H1 (cell line): ENCODE results near the gene ANKFN1. TPM values are rescaled to one million over a fixed set of nuclear protein-coding genes. Genes with fewer than 3 reads are reported as not detected.

Source experiments
- CTCF ChIA-PET: fragments of 300-600 bp; sonication (Branson Sonifier 250); formaldehyde crosslinking; loops from one replicate; lab custom pipeline; 2021; ENCODE audit not compliant: partially characterized antibody; lab: Charles Lee
- POLR2A ChIA-PET: fragments of 300-600 bp; sonication (Branson Sonifier 250); formaldehyde crosslinking; loops from one replicate; lab custom pipeline; 2021; ENCODE audit warnings: inconsistent platforms; ENCODE audit not compliant: partially characterized antibody; lab: Charles Lee
- DNase-seq, 2 experiments: peaks; one replicate each; pipeline versions ENCODE4 v3.0.0 to v3.0.0-alpha.2; 2010 to 2022; ENCODE audit warnings: low spot score in 2 of 2, low read depth in 1 of 2, mixed read lengths in 1 of 2
- FAIRE-seq: peaks from 2 replicates; lab custom pipeline; 2011; peaks lifted over from hg19 to GRCh38; lab: Jason Lieb, UNC
- H2AFZ ChIP-seq: 2 replicates; pipeline ENCODE4 v1.8.1; 2012; ENCODE audit warnings: low read length, inconsistent platforms
- H2AK5ac ChIP-seq: 2 replicates; pipeline ENCODE4 v1.6.1; 2013; ENCODE audit warnings: low read depth, low read length
- H2BK120ac ChIP-seq: replicated peaks from 2 replicates; pipeline ENCODE3; 2013; ENCODE audit warnings: low read depth, low read length, inconsistent platforms
- H2BK12ac ChIP-seq: 2 replicates; pipeline ENCODE4 v1.6.1; 2013; ENCODE audit warnings: low read depth, low read length
- H2BK15ac ChIP-seq: 2 replicates; pipeline ENCODE4 v1.6.1; 2013; ENCODE audit warnings: low read length
- H2BK20ac ChIP-seq: 2 replicates; pipeline ENCODE4 v1.6.1; 2013; ENCODE audit warnings: low read length
- H2BK5ac ChIP-seq: 2 replicates; pipeline ENCODE4 v1.6.1; 2013; ENCODE audit warnings: low read depth, low read length
- H3K14ac ChIP-seq: 2 replicates; pipeline ENCODE4 v1.6.1; 2013; ENCODE audit warnings: inconsistent platforms; ENCODE audit not compliant: insufficient read length
- H3K18ac ChIP-seq: 2 replicates; pipeline ENCODE4 v1.6.1; 2013; ENCODE audit warnings: low read length; ENCODE audit errors: extremely low read depth
- H3K23ac ChIP-seq: 2 replicates; pipeline ENCODE4 v1.6.1; 2013; ENCODE audit warnings: inconsistent platforms; ENCODE audit not compliant: insufficient read length
- H3K23me2 ChIP-seq: 2 replicates; pipeline ENCODE4 v1.6.1; 2013; ENCODE audit warnings: low read depth, low read length
- H3K27ac ChIP-seq: 2 replicates; pipeline ENCODE4 v1.6.1; 2011; ENCODE audit warnings: low read depth, low read length, inconsistent platforms
- H3K27me3 ChIP-seq, 4 experiments: replicated peaks in 1 of 4; 1 replicate in 1 of 4; 2 replicates in 3 of 4; pipeline versions ENCODE4 v1.6.1 to v1.8.1; 2011 to 2013; ENCODE audit warnings: low read length in 3 of 4, mild to moderate bottlenecking in 3 of 4, inconsistent platforms in 2 of 4, mixed read lengths in 2 of 4, moderate library complexity in 1 of 4; ENCODE audit not compliant: control insufficient read depth in 3 of 4, insufficient read depth in 3 of 4; ENCODE audit errors: extremely low read depth in 1 of 4
- H3K36me3 ChIP-seq, 4 experiments: 2 replicates each; pipeline versions ENCODE4 v1.6.1 to v1.8.1; 2011 to 2013; ENCODE audit warnings: mild to moderate bottlenecking in 4 of 4, low read length in 3 of 4, moderate library complexity in 2 of 4, control low read depth in 1 of 4, inconsistent platforms in 1 of 4; ENCODE audit not compliant: insufficient read depth in 4 of 4, control insufficient read depth in 2 of 4
- H3K4ac ChIP-seq: replicated peaks from 2 replicates; pipeline ENCODE3; 2013; ENCODE audit warnings: low read length, low read depth, mixed read lengths, inconsistent platforms; ENCODE audit not compliant: insufficient read length
- H3K4me1 ChIP-seq, 4 experiments: replicated peaks in 1 of 4; 1 replicate in 1 of 4; 2 replicates in 3 of 4; pipeline versions ENCODE4 v1.6.1 to v1.8.1; 2011 to 2013; ENCODE audit warnings: low read length in 3 of 4, inconsistent platforms in 2 of 4, mixed read lengths in 1 of 4; ENCODE audit not compliant: insufficient read depth in 4 of 4, control insufficient read depth in 3 of 4
- H3K4me2 ChIP-seq, 2 experiments: 2 replicates each; pipeline versions ENCODE4 v1.6.1 to v1.8.1; 2011 to 2013; ENCODE audit warnings: low read depth in 2 of 2, low read length in 2 of 2, control low read depth in 1 of 2, inconsistent platforms in 1 of 2, mild to moderate bottlenecking in 1 of 2; ENCODE audit not compliant: insufficient read depth in 1 of 2
- H3K4me3 ChIP-seq, 4 experiments: fragments of 200-600, 300-600 bp in 1 of 4; sonication (generic), shearing (Covaris generic), sonication (Bioruptor Twin) in 1 of 4; 2 replicates each; pipeline versions ENCODE4 v1.5.1 to v1.8.1; 2011 to 2016; ENCODE audit warnings: low read length in 4 of 4, low read depth in 3 of 4, control low read depth in 2 of 4, inconsistent platforms in 2 of 4, mild to moderate bottlenecking in 2 of 4, mixed read lengths in 1 of 4, moderate library complexity in 1 of 4; ENCODE audit not compliant: insufficient read depth in 2 of 4; ENCODE audit errors: extremely low read depth in 1 of 4
- H3K56ac ChIP-seq: replicated peaks from 2 replicates; pipeline ENCODE3; 2013; ENCODE audit warnings: low read depth, mild to moderate bottlenecking, mixed read lengths, low read length, inconsistent platforms; ENCODE audit not compliant: insufficient read length
- H3K79me1 ChIP-seq: 2 replicates; pipeline ENCODE4 v1.6.1; 2013; ENCODE audit warnings: low read depth, low read length, control low read depth
- H3K79me2 ChIP-seq, 2 experiments: 2 replicates each; pipeline versions ENCODE4 v1.6.1 to v1.8.1; 2012 to 2013; ENCODE audit warnings: low read length in 2 of 2, mild to moderate bottlenecking in 2 of 2, inconsistent platforms in 1 of 2; ENCODE audit not compliant: insufficient read depth in 2 of 2, control insufficient read depth in 1 of 2
- H3K9ac ChIP-seq, 4 experiments: replicated peaks in 1 of 4; 1 replicate in 1 of 4; 2 replicates in 3 of 4; pipeline versions ENCODE4 v1.6.1 to v1.8.1; 2011 to 2013; ENCODE audit warnings: low read depth in 3 of 4, low read length in 3 of 4, control low read depth in 2 of 4, mild to moderate bottlenecking in 2 of 4, moderate library complexity in 2 of 4, inconsistent platforms in 1 of 4; ENCODE audit errors: extremely low read depth in 1 of 4
- H3K9me3 ChIP-seq, 2 experiments: 2 replicates each; pipeline versions ENCODE4 v1.6.1 to v1.8.1; 2012 to 2013; ENCODE audit warnings: mild to moderate bottlenecking in 2 of 2, moderate library complexity in 2 of 2, control low read depth in 1 of 2, inconsistent platforms in 1 of 2, low read depth in 1 of 2, low read length in 1 of 2, mixed read lengths in 1 of 2; ENCODE audit not compliant: insufficient read depth in 2 of 2
- H4K20me1 ChIP-seq, 2 experiments: replicated peaks in 1 of 2; 2 replicates each; pipeline versions ENCODE3 to v1.8.1; 2011 to 2013; ENCODE audit warnings: inconsistent platforms in 2 of 2, low read length in 2 of 2, mild to moderate bottlenecking in 1 of 2; ENCODE audit not compliant: insufficient read depth in 2 of 2, control insufficient read depth in 1 of 2
- H4K5ac ChIP-seq: 2 replicates; pipeline ENCODE4 v1.6.1; 2013; ENCODE audit warnings: low read length, low read depth, mixed read lengths, inconsistent platforms; ENCODE audit not compliant: insufficient read length
- H4K8ac ChIP-seq: 2 replicates; pipeline ENCODE4 v1.8.0; 2013; ENCODE audit warnings: mild to moderate bottlenecking, moderate library complexity, low read length, inconsistent platforms; ENCODE audit not compliant: insufficient read depth; ENCODE audit errors: extremely low read depth
- H4K91ac ChIP-seq: replicated peaks from 2 replicates; pipeline ENCODE3; 2013; ENCODE audit warnings: low read length, mixed read lengths, inconsistent platforms; ENCODE audit not compliant: insufficient read length
- CBX5 ChIP-seq: fragments of 300-800, 300-1000 bp; sonication (generic); IDR thresholded peaks from 2 replicates; pipeline ENCODE4 v1.7.1; 2016; ENCODE audit warnings: antibody characterized with exemption, low read length, low read depth
- CHD2 ChIP-seq: IDR thresholded peaks from 2 replicates; pipeline ENCODE4 v1.6.1; 2012; ENCODE audit warnings: low read length, improper control_type of control experiment
- EZH2 ChIP-seq: fragments of 200-600 bp; sonication (generic); IDR thresholded peaks from 2 replicates; pipeline ENCODE4 v1.7.1; 2012; ENCODE audit warnings: low read depth, mild to moderate bottlenecking, moderate library complexity, low read length, inconsistent platforms; ENCODE audit not compliant: severe bottlenecking
- POLR2A ChIP-seq, 2 experiments: IDR thresholded peaks; 1 replicate in 1 of 2; 2 replicates in 1 of 2; pipeline ENCODE4 v1.6.1; 2011; ENCODE audit warnings: low read depth in 2 of 2, low read length in 2 of 2, mild to moderate bottlenecking in 2 of 2; ENCODE audit errors: control extremely low read depth in 1 of 2
- SP2 ChIP-seq: IDR thresholded peaks from 2 replicates; pipeline ENCODE4 v1.6.1; 2012; ENCODE audit warnings: mild to moderate bottlenecking, low read length, inconsistent platforms
- TBP ChIP-seq: IDR thresholded peaks from 2 replicates; pipeline ENCODE4 v1.6.1; 2011; ENCODE audit warnings: low read depth, low read length, improper control_type of control experiment
- WGBS, 2 experiments: shearing (Covaris generic) in 1 of 2; methylation state at CpG; one replicate each; pipeline versions ENCODE4 v1.1.6 to v1.1.7; 2013 to 2015; ENCODE audit warnings: low lambda C conversion rate in 2 of 2, mixed read lengths in 2 of 2, inconsistent platforms in 1 of 2, low coverage in 1 of 2, missing lambda C conversion rate in 1 of 2; ENCODE audit not compliant: insufficient replicate concordance in 2 of 2, insufficient coverage in 1 of 2, insufficient read length in 1 of 2; ENCODE audit errors: extremely low coverage in 1 of 2, missing lambda C conversion rate in 1 of 2; 5-methylcytosine and 5-hydroxymethylcytosine counted together
- polyA plus RNA-seq, 7 experiments: library from polyadenylated mRNA; depleted of rRNA in 3 of 7; stranded (reverse) in 5 of 7; unstranded in 2 of 7; fragments of >200 nt in 5 of 7; fragments of 200-250 nt in 2 of 7; gene quantifications; 1 replicate in 5 of 7; 2 replicates in 1 of 7; 4 replicates in 1 of 7; pipeline versions ENCODE4 v1.2.1 to v1.2.3, GENCODE V29; 2011 to 2013; ENCODE audit warnings: missing spikeins in 2 of 7, mixed read lengths in 2 of 7
- total RNA-seq: library from RNA; stranded (reverse); fragmentation: NEBNext Ultra II Directional; extraction: Animal tissue kit (Norgen Biotek cat#: 25700); gene quantifications from 2 replicates; pipeline ENCODE4 v1.2.1, GENCODE V29; 2021
- TF ChIP-seq, protein P1 (sequence below): IDR thresholded peaks from 2 replicates; pipeline ENCODE4 v1.6.1; 2012; ENCODE audit warnings: inconsistent platforms

The ANKFN1 gene
- total and polyA plus RNA-seq, 2 of the 8 experiments (the other 6 are each of a cell fraction or from before 2014, with no cell fraction given), result not detected

GRCh38 chr17:56110463-56111135 is 42.7 kb upstream of the ANKFN1 start:
- no peaks in the 10 kb centered on the region for H3K4me1 ChIP-seq
- no peaks in the 10 kb centered on the region for H3K9me3 ChIP-seq
- H3K56ac ChIP-seq, result no peak overlapping the region
- H2BK5ac ChIP-seq, result no peak overlapping the region
- no peak overlapping the region for H3K27ac ChIP-seq
- FAIRE-seq (no peak), DNase-seq (no peak)
- CTCF ChIA-PET, result interaction anchor here (5.7 kb wide), 1 partner anchor 17 kb away, joined by 23 read pairs; no protein-coding TSS in a partner anchor
- H4K91ac ChIP-seq, result no peak overlapping the region
- POLR2A ChIA-PET, result no interaction called here
- no peak overlapping the region for H2BK120ac ChIP-seq
- no peak overlapping the region for H2AK5ac ChIP-seq
- H2BK12ac ChIP-seq, result no peak overlapping the region
- no peaks in the 10 kb centered on the region for H3K36me3 ChIP-seq
- H3K4me2 ChIP-seq, result no peak overlapping the region
- H3K27me3 ChIP-seq, result no peaks in the 10 kb centered on the region
- H3K4ac ChIP-seq, result no peak overlapping the region
- H2AFZ ChIP-seq, result no peak overlapping the region; the same call in 1 of the 2 replicates
- 98% methylated on average over 4 of the region's 4 CpGs; no CpG with 5 or more reads in 1 of the 2 experiments for WGBS, 2 experiments
- no peak overlapping the region for H3K18ac ChIP-seq
- no peak overlapping the region for H2BK15ac ChIP-seq
- no peaks in the 10 kb centered on the region for H3K23me2 ChIP-seq
- TF ChIP-seq POLR2A (IDR thresholded peaks at IDR 0.05; ENCODE audit: control extremely low read depth in 1 of 2, low read depth in 2 of 2, low read length in 2 of 2) (no peak), SP2 (no peak), CBX5 (no peak), CHD2 (no peak), TBP (no peak), EZH2 (no peak)
- TF ChIP-seq, protein P1, sequence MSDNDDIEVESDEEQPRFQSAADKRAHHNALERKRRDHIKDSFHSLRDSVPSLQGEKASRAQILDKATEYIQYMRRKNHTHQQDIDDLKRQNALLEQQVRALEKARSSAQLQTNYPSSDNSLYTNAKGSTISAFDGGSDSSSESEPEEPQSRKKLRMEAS, result no peak
- H3K23ac ChIP-seq, result no peak overlapping the region
- no peak overlapping the region for H2BK20ac ChIP-seq
- H4K8ac ChIP-seq, result no peak overlapping the region
- H3K4me3 ChIP-seq, result no peak overlapping the region
- no peaks in the 10 kb centered on the region for H3K79me1 ChIP-seq
- H4K5ac ChIP-seq, result no peak overlapping the region
- H3K14ac ChIP-seq, result no peak overlapping the region
- no peak overlapping the region for H3K9ac ChIP-seq
- H3K79me2 ChIP-seq, result no peaks in the 10 kb centered on the region
- no peaks in the 10 kb centered on the region for H4K20me1 ChIP-seq
